Activated T-helper 17 cell treated with anti-CD3 and anti-CD28 coated beads, Interleukin-2, amount 50 U/mL, for 72 hours (primary cell): Measurements from ENCODE around the gene PMS1. TPM values are rescaled to one million over a fixed set of nuclear protein-coding genes. Genes with fewer than 3 reads are reported as not detected.
A peak's percentile ranks its signal among the peaks of the same experiment; 100 is the strongest.
"Not testable (repeated sequence)": the region's sequence is repeated elsewhere in the genome, so short reads cannot be mapped to it uniquely, and the experiment has no call there.

Experiments
- ATAC-seq: fragments of 150-1000 bp; cut with Tn5 transposase; replicated peaks from 2 replicates; pipeline ENCODE4 v1.10.0; 2021; ENCODE audit warnings: mild to moderate bottlenecking, moderate library complexity
- H3K27ac Mint-ChIP-seq: one replicate; pipeline ENCODE4 v1.8.0; 2022; ENCODE audit warnings: mixed read lengths
- H3K27me3 Mint-ChIP-seq: one replicate; pipeline ENCODE4 v1.8.0; 2022; ENCODE audit warnings: mixed read lengths
- H3K36me3 Mint-ChIP-seq: one replicate; pipeline ENCODE4 v1.8.0; 2022; ENCODE audit warnings: low read depth, mild to moderate bottlenecking, mixed read lengths
- H3K4me1 Mint-ChIP-seq: one replicate; pipeline ENCODE4 v1.8.0; 2022; ENCODE audit warnings: mixed read lengths
- H3K4me3 Mint-ChIP-seq: one replicate; pipeline ENCODE4 v1.8.0; 2022; ENCODE audit warnings: mild to moderate bottlenecking, mixed read lengths
- H3K9me3 Mint-ChIP-seq: one replicate; pipeline ENCODE4 v1.8.0; 2022; ENCODE audit warnings: mixed read lengths
- total RNA-seq, 2 donors: library from RNA; stranded (reverse); gene quantifications; one replicate each; pipeline ENCODE4 v1.2.3, GENCODE V29; 2022

The PMS1 gene
- total RNA-seq = 10 to 100 TPM; 43.7 to 47.2 TPM

DNA sequence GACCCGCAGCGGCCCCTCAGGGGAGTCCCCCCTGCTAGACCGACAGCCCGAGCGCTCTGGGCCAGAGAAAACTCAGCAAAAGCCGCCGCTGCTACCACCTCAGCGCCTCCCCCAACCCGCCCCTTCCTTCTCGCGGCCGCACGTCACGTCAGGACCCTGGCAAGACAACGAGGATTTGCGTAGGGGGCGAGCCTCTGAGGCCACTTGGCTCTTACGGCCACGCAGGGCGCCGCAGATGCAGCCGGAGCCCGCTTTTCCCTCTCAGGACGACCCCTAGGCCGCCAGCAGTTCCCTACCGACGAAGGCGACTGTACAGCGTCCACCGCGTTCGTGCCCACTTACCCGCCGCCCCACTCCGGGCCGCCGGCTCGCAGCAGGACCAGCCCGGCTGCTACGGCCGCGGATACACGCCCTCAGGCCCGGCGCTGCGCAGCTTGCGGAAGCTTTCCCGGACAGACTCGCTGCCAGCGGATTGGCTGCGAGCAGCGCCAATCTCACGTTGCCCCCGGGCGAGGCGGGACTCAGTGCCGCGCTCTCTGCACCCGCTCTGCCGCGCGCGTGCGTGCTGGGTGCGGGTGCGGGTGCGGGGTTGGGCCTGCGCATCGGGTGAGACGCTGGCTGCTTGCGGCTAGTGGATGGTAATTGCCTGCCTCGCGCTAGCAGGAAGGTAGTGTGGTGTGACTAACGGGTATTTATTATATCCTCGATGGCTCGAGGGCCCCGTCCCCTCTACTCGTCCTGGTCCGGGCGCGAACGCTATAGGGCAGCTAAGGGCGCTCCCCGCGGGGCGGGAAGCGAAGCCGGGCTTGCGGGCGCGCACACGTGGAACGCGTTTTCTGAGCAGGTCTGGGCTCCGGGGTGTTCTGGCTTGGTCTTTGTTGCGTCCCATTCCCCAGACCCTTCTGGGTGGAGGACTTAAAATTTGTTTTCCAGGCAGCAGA is at the start of gene PMS1, which contains the start of gene ORMDL1:
PMS1 (plus strand) TSS at position 524 of the 941 bp plus-strand sequence. CDS start 7,360 bp downstream, outside the sequence.
ORMDL1 (minus strand) TSS at position 413 of the 941 bp plus-strand sequence. CDS start 1,744 bp downstream, outside the sequence.
- Mint-ChIP-seq H3K36me3 (peaks cover 70% of the 10 kb centered on the region), H3K9me3 (no peaks in the 10 kb centered on the region), H3K4me1 (peaks cover 38% of the 10 kb centered on the region), H3K4me3 (peak within 1 kb of the TSS; percentile 81), H3K27me3 (no peaks in the 10 kb centered on the region), H3K27ac (peak within 1 kb of the TSS; percentile 94)
- ATAC-seq = peak; percentile 95

DNA sequence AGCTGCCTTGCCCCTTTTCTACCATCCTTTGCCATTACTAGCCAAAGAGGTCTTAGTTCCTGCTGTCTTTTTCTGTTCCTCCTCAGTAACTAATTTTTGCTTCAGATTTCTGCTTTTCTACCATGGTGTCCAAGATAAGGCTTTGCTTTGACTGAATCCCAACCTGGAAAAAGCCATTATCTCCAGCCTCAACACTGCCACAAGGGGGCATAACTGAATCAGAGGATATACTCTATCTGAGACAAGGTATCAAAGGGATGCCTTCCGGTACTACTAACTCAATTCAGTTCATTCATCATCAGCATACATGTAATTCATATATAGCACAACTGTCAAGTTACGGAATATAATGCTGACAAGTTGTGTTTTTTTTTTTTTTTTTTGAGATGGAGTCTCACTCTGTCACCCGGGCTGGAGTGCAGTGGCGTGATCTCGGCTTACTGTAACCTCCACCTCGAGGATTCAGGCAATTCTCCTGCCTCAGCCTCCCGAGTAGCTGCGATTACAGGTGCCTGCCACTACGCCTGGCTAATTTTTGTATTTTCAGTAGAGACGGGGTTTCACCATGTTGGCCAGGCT is 33.1 kb upstream of the PMS1 start:
- H3K9me3 Mint-ChIP-seq = no peaks in the 10 kb centered on the region
- H3K27ac Mint-ChIP-seq = no peak overlapping the region
- peaks cover 81% of the 10 kb centered on the region for H3K36me3 Mint-ChIP-seq
- H3K4me1 Mint-ChIP-seq = no peaks in the 10 kb centered on the region
- H3K27me3 Mint-ChIP-seq = no peaks in the 10 kb centered on the region
- H3K4me3 Mint-ChIP-seq = no peak overlapping the region
- peak; percentile 70 for ATAC-seq

DNA sequence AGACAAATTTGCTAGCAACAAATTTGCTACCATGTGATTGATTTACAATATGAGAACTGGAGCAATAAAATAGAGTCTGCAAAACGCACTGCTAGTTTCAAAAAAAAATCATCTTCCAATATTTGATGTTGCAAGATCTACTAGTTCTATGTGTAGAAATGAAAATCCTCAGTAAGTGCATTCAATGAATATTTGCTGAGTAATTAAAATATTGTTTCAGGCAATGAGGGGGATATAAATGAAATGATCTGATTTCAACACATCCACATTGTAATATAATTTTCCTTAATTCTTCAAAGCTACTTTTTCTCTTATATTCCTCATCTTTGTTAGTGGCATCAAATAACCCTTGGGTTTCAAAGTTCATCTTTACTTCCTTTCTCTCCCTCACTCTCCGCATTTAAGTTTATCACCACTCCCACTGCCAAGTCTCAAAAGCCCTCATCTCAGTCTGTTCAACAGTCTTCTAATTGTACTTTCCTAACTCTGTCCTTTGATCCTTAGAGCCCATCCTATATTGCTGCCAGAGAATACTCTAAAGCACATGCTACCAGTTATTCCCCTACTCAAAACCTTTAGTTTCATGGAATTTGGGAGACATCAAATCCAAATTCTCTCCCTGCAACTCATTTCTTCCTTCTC is 27.8 kb upstream of the PMS1 start:
- H3K27ac Mint-ChIP-seq = no peak overlapping the region
- H3K27me3 Mint-ChIP-seq = no peaks in the 10 kb centered on the region
- no peak for ATAC-seq
- peaks cover 37% of the 10 kb centered on the region for H3K36me3 Mint-ChIP-seq
- H3K4me1 Mint-ChIP-seq = no peaks in the 10 kb centered on the region
- H3K4me3 Mint-ChIP-seq = no peak overlapping the region
- H3K9me3 Mint-ChIP-seq = no peaks in the 10 kb centered on the region

DNA sequence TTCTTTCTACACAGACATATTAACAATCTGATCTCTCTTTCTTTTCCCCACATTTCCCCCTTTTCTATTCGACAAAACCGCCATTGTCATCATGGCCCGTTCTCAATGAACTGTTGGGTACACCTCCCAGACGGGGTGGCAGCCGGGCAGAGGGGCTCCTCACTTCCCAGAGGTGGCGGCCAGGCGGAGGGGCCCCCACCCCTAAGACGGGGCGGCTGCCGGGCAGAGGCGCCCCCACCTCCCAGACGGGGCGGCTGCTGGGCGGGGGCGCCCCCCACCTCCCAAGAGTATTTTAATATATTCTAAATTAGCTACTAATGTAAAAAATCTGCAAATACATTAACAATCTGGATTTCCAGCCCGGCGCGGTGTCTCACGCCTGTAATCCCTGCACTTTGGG is 24.1 kb upstream of the PMS1 start:
- H3K27me3 Mint-ChIP-seq, H3K4me3 Mint-ChIP-seq, H3K27ac Mint-ChIP-seq, H3K36me3 Mint-ChIP-seq, H3K4me1 Mint-ChIP-seq, ATAC-seq, H3K9me3 Mint-ChIP-seq: not testable (repeated sequence)

DNA sequence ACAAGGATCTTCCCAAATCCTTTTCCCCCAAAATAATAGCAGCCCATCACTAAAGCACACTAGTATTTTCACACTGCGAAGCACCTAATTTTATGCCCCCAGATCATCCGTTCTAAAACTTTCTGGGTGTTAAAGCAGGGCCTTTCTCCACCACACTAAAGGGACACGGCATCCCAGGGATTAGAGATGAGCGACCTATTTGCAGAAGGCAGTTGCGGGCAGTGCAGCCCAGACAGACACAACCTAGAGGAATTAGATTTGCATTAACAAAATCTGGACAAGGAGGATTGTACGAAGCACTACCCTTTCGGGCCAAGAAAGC is 22.1 kb upstream of the PMS1 start:
- Mint-ChIP-seq H3K4me1 (no peaks in the 10 kb centered on the region), H3K36me3 (peaks cover 8% of the 10 kb centered on the region), H3K9me3 (no peaks in the 10 kb centered on the region), H3K27me3 (no peaks in the 10 kb centered on the region), H3K4me3 (peak overlapping the region; percentile 99), H3K27ac (peak overlapping the region; percentile 98)
- no peak for ATAC-seq

DNA sequence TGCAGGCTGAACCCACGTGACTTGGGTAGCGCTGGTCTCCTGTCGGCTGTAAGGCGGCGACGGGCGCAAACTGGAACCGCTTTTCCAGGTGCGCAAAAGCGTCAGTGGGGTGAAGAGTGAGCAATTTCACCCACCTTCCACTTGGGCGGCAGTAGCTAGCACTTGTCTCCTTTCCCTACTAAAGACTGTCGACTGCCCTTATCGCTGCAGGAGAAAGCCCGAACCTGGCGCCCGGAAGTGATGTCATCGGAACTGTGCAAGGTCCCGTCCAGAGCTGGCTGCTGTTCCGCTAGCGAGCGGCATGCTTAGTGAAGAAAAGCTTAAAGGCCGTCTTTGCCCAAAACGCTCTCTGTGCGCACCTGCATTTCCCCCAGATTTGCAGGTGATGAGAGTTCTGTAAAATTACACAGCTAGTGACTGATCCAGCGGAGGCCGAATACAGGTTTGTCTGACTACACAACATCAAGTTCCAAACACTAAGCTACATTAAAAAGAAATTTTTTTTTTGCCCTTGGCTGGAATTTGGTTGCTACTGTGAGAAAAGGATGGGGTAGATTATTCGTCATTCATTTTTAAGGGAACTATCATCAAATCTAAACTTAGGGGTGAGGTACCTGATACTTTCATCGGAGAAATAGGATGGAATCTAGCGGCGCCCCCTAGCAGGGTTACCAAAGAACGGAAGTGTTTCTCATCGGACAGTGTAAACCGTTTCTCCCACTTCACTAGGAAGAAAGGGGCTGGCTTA is 21.5 kb upstream of the PMS1 start, which contains the start of gene OSGEPL1:
OSGEPL1 (minus strand) TSS at position 242 of the 748 bp plus-strand sequence. CDS start 1,152 bp downstream, outside the sequence.
- Mint-ChIP-seq H3K4me3 (peak within 1 kb of the TSS; percentile 99), H3K9me3 (no peaks in the 10 kb centered on the region), H3K27me3 (no peaks in the 10 kb centered on the region), H3K27ac (peak within 1 kb of the TSS; percentile 98), H3K4me1 (no peaks in the 10 kb centered on the region), H3K36me3 (peaks cover 11% of the 10 kb centered on the region)
- ATAC-seq = peak; percentile 96

DNA sequence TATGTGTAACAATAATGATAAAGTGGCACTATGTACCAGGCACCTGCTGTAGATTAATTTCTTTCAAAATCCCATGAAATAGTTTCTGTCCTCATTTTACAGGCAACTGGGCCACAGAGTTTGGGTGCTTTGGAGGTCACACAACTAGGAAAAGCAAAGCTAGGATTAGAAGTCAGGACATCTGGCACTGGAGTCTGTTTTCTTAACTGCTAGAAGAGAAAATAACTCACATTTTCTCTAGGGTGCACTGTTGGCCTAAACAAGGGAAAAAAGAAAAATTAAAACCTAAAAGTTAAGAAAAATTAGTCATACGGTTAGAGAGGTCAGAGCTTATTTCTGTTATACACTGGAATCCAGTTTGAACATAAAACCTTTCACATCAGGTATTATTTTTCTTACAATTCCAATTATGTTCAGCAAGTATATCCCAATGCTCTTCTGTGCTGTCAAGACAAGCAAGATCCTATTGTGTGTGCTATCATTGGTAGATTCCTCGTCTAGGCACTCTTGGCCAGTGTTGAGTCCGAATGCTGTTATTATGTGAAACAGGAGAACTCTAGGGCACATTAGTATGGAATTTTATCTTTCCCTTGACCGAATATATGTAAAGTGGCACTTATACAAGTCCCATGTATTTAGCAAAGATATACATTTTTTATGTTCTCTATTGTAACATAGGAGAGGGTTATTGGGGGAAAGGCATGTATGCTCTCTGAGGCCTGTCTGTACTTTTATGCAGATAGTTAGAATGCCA is 20.2 kb upstream of the PMS1 start:
- ATAC-seq = no peak
- no peaks in the 10 kb centered on the region for H3K9me3 Mint-ChIP-seq
- peak overlapping the region; percentile 99 for H3K4me3 Mint-ChIP-seq
- H3K4me1 Mint-ChIP-seq = no peaks in the 10 kb centered on the region
- peak overlapping the region; percentile 98 for H3K27ac Mint-ChIP-seq
- H3K36me3 Mint-ChIP-seq = peaks cover 20% of the 10 kb centered on the region
- H3K27me3 Mint-ChIP-seq = no peaks in the 10 kb centered on the region

DNA sequence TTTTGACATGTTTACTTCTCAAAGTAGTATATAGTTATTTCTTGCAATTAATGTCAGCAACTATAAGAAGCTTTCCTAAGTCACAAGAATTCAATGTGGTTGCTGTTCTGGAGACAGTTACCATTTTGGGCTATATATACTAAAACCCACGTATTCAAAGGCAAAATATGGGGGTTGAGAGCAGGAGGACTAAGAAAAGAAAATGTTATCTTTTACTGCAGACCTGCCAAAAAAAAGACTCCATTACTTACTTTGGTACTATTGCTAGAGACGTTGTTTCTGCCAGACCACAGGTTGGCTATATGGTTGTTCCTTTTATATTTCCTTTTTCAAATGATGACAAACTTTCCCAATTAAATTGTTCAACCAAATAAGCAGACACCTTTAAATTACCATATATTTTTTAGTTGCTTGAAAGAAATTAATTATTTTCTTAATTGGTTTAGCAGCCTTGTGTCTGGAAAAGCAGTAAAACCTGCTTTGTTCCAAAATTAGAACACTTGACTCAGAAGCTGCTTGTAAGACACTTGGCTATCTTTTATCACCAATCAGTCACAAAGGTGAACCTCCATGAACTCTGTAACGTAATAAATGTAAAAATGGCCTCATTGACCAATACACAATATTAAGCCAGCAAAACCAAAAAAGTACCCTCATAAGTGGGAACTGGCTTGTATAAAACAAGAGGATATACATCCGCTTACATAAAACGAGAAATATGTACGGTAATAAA is 13.5 kb upstream of the PMS1 start:
- ATAC-seq = no peak
- no peak overlapping the region for H3K4me3 Mint-ChIP-seq
- H3K27ac Mint-ChIP-seq = no peak overlapping the region
- no peaks in the 10 kb centered on the region for H3K27me3 Mint-ChIP-seq
- peaks cover 83% of the 10 kb centered on the region for H3K36me3 Mint-ChIP-seq
- H3K9me3 Mint-ChIP-seq = no peaks in the 10 kb centered on the region
- no peaks in the 10 kb centered on the region for H3K4me1 Mint-ChIP-seq

DNA sequence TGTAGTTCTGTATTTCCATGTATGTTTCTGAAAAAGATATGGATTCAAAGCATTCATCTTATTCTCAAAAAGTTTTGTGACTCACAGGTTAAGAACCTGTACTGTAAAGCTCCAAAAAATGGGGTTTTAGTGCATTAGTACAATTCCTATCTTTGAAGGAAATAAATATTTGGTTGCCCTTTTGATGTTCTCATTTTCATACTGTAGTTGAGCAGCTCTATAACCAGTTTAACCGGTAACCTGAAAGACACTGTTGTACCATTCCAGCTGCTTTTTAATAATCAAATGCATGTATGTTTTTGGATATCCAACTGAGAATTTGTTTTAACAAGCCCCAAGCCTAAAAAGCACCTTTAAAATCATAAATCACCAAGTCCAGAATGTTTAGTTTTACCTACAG is 12.0 kb upstream of the PMS1 start:
- H3K27me3 Mint-ChIP-seq = no peaks in the 10 kb centered on the region
- no peaks in the 10 kb centered on the region for H3K9me3 Mint-ChIP-seq
- no peaks in the 10 kb centered on the region for H3K4me1 Mint-ChIP-seq
- no peak for ATAC-seq
- H3K36me3 Mint-ChIP-seq = peaks cover 89% of the 10 kb centered on the region
- peak overlapping the region; percentile 44 for H3K27ac Mint-ChIP-seq
- H3K4me3 Mint-ChIP-seq = no peak overlapping the region

DNA sequence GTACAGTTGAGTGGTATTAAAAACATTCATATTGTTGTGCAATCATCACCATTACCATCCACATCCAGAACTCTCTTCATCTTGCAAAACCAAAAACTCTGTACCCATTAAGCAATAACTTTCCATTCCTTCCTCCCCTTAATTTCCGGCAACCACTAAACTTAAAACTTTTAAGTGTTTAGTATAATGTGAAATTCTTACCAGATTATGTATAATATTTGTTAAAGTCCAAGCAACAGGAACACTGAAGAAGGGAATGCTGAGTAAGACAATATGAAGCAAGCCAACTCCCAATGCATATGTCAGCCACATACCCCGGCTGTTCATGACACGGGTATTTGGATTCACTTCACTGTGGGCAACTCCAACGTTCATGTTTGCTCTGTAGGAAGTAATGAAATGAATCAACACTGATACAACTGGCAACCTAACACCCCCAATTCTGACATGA is 2.0 kb upstream of the PMS1 start:
- Mint-ChIP-seq H3K36me3 (peaks cover 79% of the 10 kb centered on the region), H3K27me3 (no peaks in the 10 kb centered on the region), H3K4me1 (peaks cover 41% of the 10 kb centered on the region), H3K4me3 (peak overlapping the region; percentile 81), H3K9me3 (no peaks in the 10 kb centered on the region), H3K27ac (peak overlapping the region; percentile 94)
- ATAC-seq = no peak

DNA sequence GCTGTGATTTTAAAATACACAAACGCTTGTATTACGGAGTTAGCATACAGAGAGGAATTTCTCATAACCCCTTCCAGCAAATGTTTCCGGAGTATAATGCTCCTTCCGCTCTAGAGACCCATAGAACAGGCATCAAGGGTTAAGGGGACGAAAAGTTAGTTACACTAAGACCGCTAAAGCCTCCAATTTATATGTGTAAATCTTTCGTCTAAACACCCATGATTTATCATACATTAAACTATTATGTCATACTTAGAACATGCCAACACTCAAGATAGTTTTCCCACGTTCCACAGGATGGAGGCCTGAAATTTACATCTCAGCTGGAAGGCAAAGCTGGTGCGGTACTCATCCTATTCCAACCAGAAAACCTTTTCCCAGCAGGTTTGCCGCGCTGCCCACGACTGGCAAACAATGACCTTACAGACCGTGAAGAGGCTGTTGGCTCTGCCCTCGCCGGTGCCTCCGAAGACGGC is 761 bp upstream of the PMS1 start:
- no peaks in the 10 kb centered on the region for H3K27me3 Mint-ChIP-seq
- H3K27ac Mint-ChIP-seq = peak overlapping the region; percentile 94
- no peaks in the 10 kb centered on the region for H3K9me3 Mint-ChIP-seq
- H3K4me3 Mint-ChIP-seq = peak overlapping the region; percentile 81
- H3K4me1 Mint-ChIP-seq = peaks cover 42% of the 10 kb centered on the region
- peaks cover 76% of the 10 kb centered on the region for H3K36me3 Mint-ChIP-seq
- no peak for ATAC-seq

DNA sequence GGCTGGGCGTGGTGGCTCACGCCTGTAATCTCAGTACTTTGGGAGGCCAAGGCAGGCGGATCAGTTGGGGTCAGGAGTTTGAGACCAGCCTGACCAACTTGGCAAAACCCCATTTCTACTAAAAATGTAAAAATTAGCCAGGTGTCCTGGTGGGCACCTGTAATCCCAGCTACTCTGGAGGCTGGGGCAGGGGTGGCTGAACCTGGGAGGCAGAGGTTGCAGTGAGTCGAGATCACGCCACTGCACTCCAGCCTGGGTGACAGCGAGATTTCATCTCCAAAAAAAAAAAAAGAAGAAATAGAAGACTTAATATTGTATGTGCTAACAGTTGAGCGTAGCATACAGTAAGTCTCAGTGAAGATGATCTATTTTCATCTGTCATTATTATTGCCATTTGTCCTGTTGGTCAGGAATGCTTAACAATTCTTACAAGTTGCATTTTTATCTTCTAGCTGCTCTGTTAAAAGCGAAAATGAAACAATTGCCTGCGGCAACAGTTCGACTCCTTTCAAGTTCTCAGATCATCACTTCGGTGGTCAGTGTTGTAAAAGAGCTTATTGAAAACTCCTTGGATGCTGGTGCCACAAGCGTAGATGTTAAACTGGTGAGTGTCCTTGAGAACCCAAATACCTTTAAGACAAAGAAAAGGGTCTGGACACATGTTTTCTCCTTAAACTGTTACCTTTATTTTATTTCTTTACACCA is 7.2 kb downstream of the PMS1 start:
- Mint-ChIP-seq H3K9me3 (no peaks in the 10 kb centered on the region), H3K27me3 (no peaks in the 10 kb centered on the region), H3K36me3 (peaks cover 88% of the 10 kb centered on the region), H3K4me1 (peaks cover 6% of the 10 kb centered on the region), H3K27ac (peak overlapping the region; percentile 58), H3K4me3 (peak overlapping the region; percentile 72)
- ATAC-seq = peak; percentile 72
